ENCODE measurements around the gene TENM4.
A peak's percentile ranks its signal among the peaks of the same experiment; 100 is the strongest.

Gene TENM4

GRCh38 chr11:79159657-79160450 is 281.0 kb downstream of the TENM4 start:
- no peak for DNase-seq

GRCh38 chr11:79157738-79158137 is 283.1 kb downstream of the TENM4 start:
- no peak for DNase-seq

DNA sequence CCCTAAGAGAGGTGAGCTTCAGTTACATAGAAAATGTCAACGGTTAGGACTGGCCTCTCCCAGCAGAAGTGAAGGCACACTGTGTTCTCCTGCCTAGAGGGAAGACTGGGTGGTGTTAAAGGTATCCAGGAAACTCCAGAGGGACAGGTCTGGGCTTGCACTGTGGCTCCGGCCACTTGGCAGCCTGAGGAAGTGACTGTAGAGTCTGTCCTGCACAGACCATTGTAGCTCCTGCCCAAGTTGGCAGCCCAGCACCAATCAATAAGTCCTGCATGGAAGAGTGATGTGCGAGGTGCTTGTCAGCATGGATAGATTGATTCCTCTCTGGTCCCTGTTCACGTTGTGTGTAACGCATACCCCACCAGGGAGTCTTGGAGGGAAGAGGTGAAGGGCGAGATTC is 284.8 kb downstream of the TENM4 start:
- DNase-seq: no peak

DNA sequence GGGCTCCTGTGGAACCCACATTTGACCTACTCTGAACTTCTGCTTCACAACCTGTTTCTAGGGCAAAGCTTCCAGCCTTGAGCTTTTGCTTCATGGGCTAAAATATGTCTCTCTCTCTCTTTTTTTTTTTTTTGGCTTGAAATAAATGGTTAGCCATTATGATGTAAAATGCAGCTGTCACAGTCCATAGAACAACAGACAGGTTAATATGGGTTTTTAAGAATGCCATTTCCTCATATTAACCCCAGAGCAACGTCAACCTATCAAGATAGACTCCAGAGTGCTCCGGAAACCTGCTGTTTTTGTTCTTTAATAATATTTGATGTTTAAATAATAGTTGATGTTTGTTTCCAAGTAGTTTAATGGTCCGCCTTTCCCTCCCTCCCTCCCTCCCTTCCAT is 285.6 kb downstream of the TENM4 start:
- no peak for DNase-seq

GRCh38 chr11:79152511-79152910 is 288.3 kb downstream of the TENM4 start:
- no peak for DNase-seq

GRCh38 chr11:79151396-79151795 is 289.4 kb downstream of the TENM4 start:
- DNase-seq: no peak

GRCh38 chr11:79150966-79151365 is 289.9 kb downstream of the TENM4 start:
- no peak for DNase-seq

DNA sequence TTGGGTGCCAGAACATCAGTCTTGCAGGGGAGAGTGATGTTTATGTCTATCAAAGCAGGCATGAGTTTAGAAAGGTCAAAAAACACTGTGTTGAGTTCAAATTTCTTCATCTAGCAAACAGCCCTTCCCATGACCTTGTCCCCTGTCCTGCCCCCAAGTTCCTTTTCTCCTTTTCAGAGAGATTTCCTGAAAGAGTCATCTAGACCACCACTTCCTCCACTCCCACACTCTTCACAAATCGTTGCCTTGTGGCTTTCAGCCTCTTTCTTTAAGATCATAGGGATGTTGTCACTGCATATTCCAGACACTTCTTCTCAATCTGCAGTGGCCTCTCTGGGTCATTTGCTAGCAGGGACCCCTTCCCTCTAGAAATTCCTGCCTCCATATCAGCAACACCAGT is 290.5 kb downstream of the TENM4 start:
- no peak for DNase-seq

- no peak for DNase-seq
These were observed 293.1 kb downstream of the TENM4 start for GRCh38 chr11:79147731-79148130.

DNA sequence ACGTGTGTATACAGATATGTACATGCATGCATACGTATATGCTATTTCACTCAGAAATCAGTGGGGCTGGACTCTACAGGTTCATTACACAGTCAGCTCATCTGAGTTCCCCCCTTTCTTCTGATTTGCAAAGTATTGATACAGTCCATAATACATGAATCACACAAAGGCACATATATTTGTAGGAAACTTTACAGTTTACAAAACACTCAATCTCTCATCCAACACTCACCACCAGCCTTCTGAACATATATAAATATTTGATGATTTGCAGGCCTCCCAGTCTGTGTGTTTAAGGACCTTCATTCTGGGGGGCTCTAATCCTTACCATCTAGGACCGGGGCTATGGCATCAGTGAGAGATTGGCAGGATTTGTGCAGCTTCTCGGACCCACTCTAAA is 293.8 kb downstream of the TENM4 start:
- DNase-seq: no peak

DNA sequence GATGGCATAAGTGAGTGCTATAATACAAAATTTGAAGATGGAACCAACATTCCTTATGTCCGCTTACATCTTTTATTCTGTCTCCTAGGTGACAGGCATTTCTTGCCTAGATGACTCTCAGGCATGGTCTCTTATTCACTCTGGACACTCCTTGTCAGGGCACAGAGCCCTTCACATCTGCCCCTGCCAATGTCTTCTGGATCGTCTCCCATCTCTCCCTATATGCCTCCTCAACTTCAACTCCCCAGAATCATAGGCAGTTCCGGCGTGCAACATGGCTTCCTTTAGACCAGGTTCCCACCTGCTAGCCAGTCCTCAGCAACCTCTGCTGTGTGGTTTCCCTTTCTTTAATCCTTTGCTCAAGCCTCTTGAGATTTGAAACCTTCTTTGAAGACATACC is 300.9 kb downstream of the TENM4 start:
- DNase-seq: no peak

GRCh38 chr11:79129702-79130101 is 311.1 kb downstream of the TENM4 start:
- DNase-seq: no peak

DNA sequence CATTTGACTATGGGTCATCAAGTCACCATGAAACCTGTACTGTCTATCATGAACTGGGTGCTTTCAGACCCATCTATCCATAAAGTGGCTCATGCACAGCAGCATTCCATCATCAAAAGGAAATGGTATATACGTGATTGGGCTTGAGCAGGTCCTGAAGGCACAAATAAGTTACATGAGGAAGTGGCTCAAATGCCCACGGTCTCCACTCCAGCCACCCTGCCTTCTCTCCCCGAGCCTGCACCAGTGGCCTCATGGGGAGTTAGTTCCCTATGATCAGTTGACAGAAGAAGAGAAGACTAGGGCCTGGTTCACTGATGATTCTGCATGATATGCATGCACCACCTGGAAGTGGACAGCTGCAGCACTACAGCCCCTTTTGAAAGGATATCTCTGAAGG is 312.5 kb downstream of the TENM4 start:
- DNase-seq: no peak

- no peak for DNase-seq
These were observed 318.1 kb downstream of the TENM4 start for GRCh38 chr11:79122759-79123158.

- DNase-seq: peak in 1 of 2 experiments; percentile 74
These were observed 319.5 kb downstream of the TENM4 start for GRCh38 chr11:79121351-79121750.

GRCh38 chr11:79119491-79120284 is 321.1 kb downstream of the TENM4 start:
- DNase-seq: peak; percentile 71 to 84

- DNase-seq: no peak
These were observed 323.3 kb downstream of the TENM4 start for GRCh38 chr11:79117488-79117887.

DNA sequence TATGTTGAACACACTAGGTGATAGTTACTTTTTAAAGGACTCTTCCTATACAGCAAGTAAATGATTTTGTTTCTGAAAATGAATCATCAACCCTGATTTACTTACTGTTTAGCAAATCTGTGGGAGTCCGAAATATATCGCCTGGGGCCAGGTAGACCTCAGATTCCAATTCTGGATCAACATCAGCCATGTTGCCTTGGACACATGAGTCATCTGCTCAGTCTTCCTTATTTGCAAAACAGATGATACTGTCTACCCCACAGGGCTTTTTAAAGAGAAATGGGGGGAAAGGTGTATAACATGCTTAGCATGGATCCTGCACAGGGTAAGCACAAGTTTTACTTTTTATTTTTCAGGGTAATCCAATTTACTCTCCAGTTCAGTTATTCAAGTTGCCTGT is 324.2 kb downstream of the TENM4 start:
- DNase-seq: no peak

GRCh38 chr11:79113054-79113690 is 327.7 kb downstream of the TENM4 start:
- no peak for DNase-seq

GRCh38 chr11:79110796-79111195 is 330.0 kb downstream of the TENM4 start:
- no peak for DNase-seq

GRCh38 chr11:79110321-79110720 is 330.5 kb downstream of the TENM4 start:
- no peak for DNase-seq

DNA sequence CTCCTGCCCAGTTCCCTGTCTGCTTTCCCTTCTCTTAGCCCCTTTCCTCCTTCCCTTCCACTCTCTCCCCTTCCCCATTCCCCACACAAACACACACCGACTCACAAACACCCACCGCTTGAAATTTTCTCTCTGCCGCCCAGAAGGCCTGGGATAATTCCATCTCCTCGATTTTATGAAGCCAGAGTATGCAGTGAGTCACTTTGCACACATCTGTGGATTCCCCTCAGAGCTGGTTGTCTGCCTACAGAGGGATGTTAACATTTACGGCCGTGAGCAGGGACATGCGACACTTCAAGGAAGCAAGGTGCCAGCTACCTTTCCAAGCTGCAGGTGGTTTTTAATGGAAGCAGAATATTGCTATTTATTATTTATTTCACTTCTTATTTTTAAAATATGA is 332.0 kb downstream of the TENM4 start:
- DNase-seq: no peak

GRCh38 chr11:79102840-79103239 is 338.0 kb downstream of the TENM4 start:
- DNase-seq: peak in 1 of 2 experiments; percentile 14

- DNase-seq: peak; percentile 51 to 81
These were observed 339.2 kb downstream of the TENM4 start for GRCh38 chr11:79101656-79102055.

Data from NCI-H446 (cell line).